CD4-positive, alpha-beta T cell (primary cell): ENCODE measurements around the gene NOS2. TPM values are rescaled to one million over a fixed set of nuclear protein-coding genes. Genes with fewer than 3 reads are reported as not detected.
A peak's percentile ranks its signal among the peaks of the same experiment; 100 is the strongest.
"Not testable (repeated sequence)": the region's sequence is repeated elsewhere in the genome, so short reads cannot be mapped to it uniquely, and the experiment has no call there.

Source experiments
- ATAC-seq: fragments of 200-7000 bp; cut with Tn5 transposase; one replicate; pipeline ENCODE4 v1.10.0; 2022; ENCODE audit warnings: mild to moderate bottlenecking; ENCODE audit not compliant: poor library complexity
- CTCF ChIA-PET: fragments of 350-600 bp; sonication (Branson Sonifier 250); formaldehyde crosslinking; loops from one replicate; lab custom pipeline; 2021; ENCODE audit warnings: antibody characterized with exemption, inconsistent platforms; lab: Charles Lee
- POLR2A ChIA-PET: fragments of 350-600 bp; sonication (Branson Sonifier 250); formaldehyde crosslinking; loops from one replicate; lab custom pipeline; 2021; ENCODE audit warnings: antibody characterized with exemption, inconsistent platforms; lab: Charles Lee
- DNase-seq, 14 experiments: peaks; one replicate each; pipeline ENCODE4 v3.0.0-alpha.2; 2013 to 2020; ENCODE audit warnings: mixed read lengths in 2 of 14
- H3K27ac ChIP-seq, 2 donors: one replicate each; pipeline versions ENCODE4 v1.5.1 to v1.7.0; 2013; ENCODE audit warnings: low read length in 2 of 2, low read depth in 1 of 2, mild to moderate bottlenecking in 1 of 2
- H3K27me3 ChIP-seq, 2 experiments: 1 replicate in 1 of 2; 2 replicates in 1 of 2; pipeline versions ENCODE4 v1.6.1 to v1.7.0; 2013; ENCODE audit warnings: low read length in 2 of 2, control low read depth in 1 of 2, mild to moderate bottlenecking in 1 of 2, moderate library complexity in 1 of 2; ENCODE audit not compliant: insufficient read depth in 2 of 2, control insufficient read depth in 1 of 2
- H3K36me3 ChIP-seq: one replicate; pipeline ENCODE4 v1.6.1; 2013; ENCODE audit warnings: low read length, control low read depth; ENCODE audit not compliant: insufficient read depth
- H3K4me1 ChIP-seq: one replicate; pipeline ENCODE4 v1.6.1; 2013; ENCODE audit warnings: low read length, control low read depth; ENCODE audit not compliant: insufficient read depth
- H3K4me3 ChIP-seq: one replicate; pipeline ENCODE4 v1.5.1; 2013; ENCODE audit warnings: mild to moderate bottlenecking, low read length, moderate library complexity
- H3K9me3 ChIP-seq, 2 experiments: 1 replicate in 1 of 2; 2 replicates in 1 of 2; pipeline versions ENCODE4 v1.6.1 to v1.7.0; 2013; ENCODE audit warnings: low read length in 2 of 2, mild to moderate bottlenecking in 2 of 2, control low read depth in 1 of 2, moderate library complexity in 1 of 2; ENCODE audit not compliant: control insufficient read depth in 1 of 2, insufficient read depth in 1 of 2
- H3K27ac Mint-ChIP-seq: one replicate; pipeline ENCODE4 v1.8.0; 2020; ENCODE audit warnings: mixed read lengths
- H3K27me3 Mint-ChIP-seq: one replicate; pipeline ENCODE4 v1.8.0; 2021; ENCODE audit warnings: mixed read lengths
- H3K36me3 Mint-ChIP-seq: one replicate; pipeline ENCODE4 v1.8.0; 2021; ENCODE audit warnings: low read depth, mixed read lengths
- H3K4me1 Mint-ChIP-seq: one replicate; pipeline ENCODE4 v1.8.0; 2021; ENCODE audit warnings: low read depth, mixed read lengths
- H3K4me3 Mint-ChIP-seq: one replicate; pipeline ENCODE4 v1.8.0; 2020; ENCODE audit warnings: mild to moderate bottlenecking, mixed read lengths
- H3K9me3 Mint-ChIP-seq: one replicate; pipeline ENCODE4 v1.8.0; 2020; ENCODE audit warnings: mixed read lengths
- intact Hi-C, 2 experiments: fragments of 100-400 bp; cut with DNase I in 1 of 2; cut with micrococcal nuclease in 1 of 2; formaldehyde crosslinking; loops; one replicate each; pipeline versions ENCODE4 v1.15.1 to v1.9.0; 2023 to 2025; cut with DNase I, micrococcal nuclease
- polyA plus RNA-seq, 2 donors: library from polyadenylated mRNA; unstranded; fragments of 120-200 nt; gene quantifications; one replicate each; pipeline ENCODE4 v1.2.1, GENCODE V29; 2013
- total RNA-seq, 174 experiments: library from RNA in 2 of 174; stranded (reverse) in 2 of 174; gene quantifications; one replicate each; pipeline ENCODE4 v1.2.3 and lab custom pipeline; 2021 to 2026
- TF ChIP-seq, protein P1 (sequence below): fragments of 200-600 bp; IDR thresholded peaks from one replicate; pipeline ENCODE4 v1.8.0; 2022; ENCODE audit warnings: antibody characterized with exemption, mild to moderate bottlenecking

The NOS2 gene
- total RNA-seq (under 1 TPM in 1 of 2 experiments, not detected in 1; 0.08 TPM), total RNA-seq (lab: John Stamatoyannopoulos, UW) (0 to 0.81 (median 0.08) reads per million in 172 experiments)
- polyA plus RNA-seq (2013, experiment 1 of 2), result 0.05 TPM
- polyA plus RNA-seq (2013, experiment 2 of 2), result 0.24 TPM

DNA sequence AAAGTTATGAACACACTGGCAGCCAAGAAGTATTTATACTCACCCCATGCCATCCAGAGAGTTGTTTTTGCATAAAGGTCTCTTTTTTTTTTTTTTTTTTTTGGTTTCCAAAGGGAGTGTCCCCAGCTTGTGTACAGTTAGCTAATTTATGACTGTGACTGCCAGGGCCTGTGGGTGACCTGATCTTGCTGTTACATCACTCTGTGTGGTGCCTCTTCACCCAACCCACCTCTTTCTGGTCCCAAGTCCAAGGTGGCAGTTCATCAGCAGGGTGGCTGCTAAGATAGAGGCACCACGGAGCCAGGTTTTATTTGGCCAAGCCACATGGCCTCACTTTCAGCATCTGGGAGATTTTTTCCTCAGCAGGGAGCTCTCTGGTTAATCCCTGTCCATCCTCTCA, at the start of gene NOS2:
Gene NOS2, minus strand, starts transcription at position 8 of the 400 bp plus-strand sequence. CDS start 1,720 bp downstream, outside the sequence.
- no peak within 1 kb of the TSS for H3K27ac ChIP-seq
- CTCF ChIA-PET, result interaction anchor here (1.2 kb wide), 1 partner anchor 93 kb away, joined by 4 read pairs; the partner anchor contains the start of gene LYRM9
- H3K4me1 ChIP-seq, result peaks cover 4% of the 10 kb centered on the region
- ATAC-seq (no peak), DNase-seq (no peak)
- H3K9me3 ChIP-seq, result no peaks in the 10 kb centered on the region
- Mint-ChIP-seq H3K4me1 (peaks cover 4% of the 10 kb centered on the region), H3K9me3 (no peaks in the 10 kb centered on the region), H3K27ac (no peak within 1 kb of the TSS), H3K27me3 (peaks cover 27% of the 10 kb centered on the region), H3K4me3 (no peak within 1 kb of the TSS), H3K36me3 (no peaks in the 10 kb centered on the region)
- intact Hi-C loops, result loop anchor here in 1 of 2 experiments (10.0 kb wide), 1 partner anchor 244 kb away; the partner anchor contains the start of gene NLK
- H3K36me3 ChIP-seq, result no peaks in the 10 kb centered on the region
- peaks cover 3 to 8% of the 10 kb centered on the region in 2 experiments for H3K27me3 ChIP-seq
- H3K4me3 ChIP-seq, result no peak within 1 kb of the TSS
- TF ChIP-seq, protein P1, sequence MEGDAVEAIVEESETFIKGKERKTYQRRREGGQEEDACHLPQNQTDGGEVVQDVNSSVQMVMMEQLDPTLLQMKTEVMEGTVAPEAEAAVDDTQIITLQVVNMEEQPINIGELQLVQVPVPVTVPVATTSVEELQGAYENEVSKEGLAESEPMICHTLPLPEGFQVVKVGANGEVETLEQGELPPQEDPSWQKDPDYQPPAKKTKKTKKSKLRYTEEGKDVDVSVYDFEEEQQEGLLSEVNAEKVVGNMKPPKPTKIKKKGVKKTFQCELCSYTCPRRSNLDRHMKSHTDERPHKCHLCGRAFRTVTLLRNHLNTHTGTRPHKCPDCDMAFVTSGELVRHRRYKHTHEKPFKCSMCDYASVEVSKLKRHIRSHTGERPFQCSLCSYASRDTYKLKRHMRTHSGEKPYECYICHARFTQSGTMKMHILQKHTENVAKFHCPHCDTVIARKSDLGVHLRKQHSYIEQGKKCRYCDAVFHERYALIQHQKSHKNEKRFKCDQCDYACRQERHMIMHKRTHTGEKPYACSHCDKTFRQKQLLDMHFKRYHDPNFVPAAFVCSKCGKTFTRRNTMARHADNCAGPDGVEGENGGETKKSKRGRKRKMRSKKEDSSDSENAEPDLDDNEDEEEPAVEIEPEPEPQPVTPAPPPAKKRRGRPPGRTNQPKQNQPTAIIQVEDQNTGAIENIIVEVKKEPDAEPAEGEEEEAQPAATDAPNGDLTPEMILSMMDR, result no peak
- POLR2A ChIA-PET, result no interaction called here

DNA sequence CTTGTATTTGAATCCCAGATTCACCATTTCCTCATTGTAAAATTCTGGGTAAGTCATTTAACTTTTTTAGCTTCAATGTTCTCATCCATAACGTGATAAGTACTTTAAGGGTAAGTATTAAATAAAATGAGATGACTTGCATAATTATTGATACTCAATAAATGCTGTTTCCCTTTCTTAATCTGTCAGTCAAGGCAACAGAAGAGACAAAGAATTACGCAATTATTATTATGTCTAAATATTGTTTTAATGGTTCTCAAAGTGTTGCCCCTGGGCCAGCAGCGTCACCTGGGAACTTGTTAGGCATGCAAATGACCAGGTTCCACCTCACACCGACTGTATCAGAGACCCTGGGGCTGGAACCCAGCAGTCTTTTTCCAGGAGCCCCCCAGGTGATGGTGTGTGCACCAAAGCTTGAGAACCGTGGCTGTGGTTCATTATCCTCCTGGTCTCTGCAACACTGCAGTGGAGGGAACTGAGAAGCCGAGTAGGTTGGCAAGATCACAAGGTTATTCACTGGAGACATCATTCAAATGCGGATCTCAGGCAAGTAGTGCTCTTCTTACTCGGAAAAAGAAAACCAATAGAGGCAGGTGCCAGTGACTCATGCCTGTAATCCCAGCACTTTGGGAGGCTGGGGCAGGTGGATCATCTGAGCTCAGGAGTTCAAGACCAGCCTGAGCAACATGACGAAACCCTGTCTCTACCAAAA, 49.3 kb upstream of the NOS2 start:
- no peak overlapping the region for H3K4me3 Mint-ChIP-seq
- peaks cover 11% of the 10 kb centered on the region for H3K4me1 ChIP-seq
- POLR2A ChIA-PET, result no interaction called here
- H3K27me3 Mint-ChIP-seq, result no peaks in the 10 kb centered on the region
- H3K4me3 ChIP-seq, result no peak overlapping the region
- H3K36me3 ChIP-seq, result no peaks in the 10 kb centered on the region
- DNase-seq (no peak), ATAC-seq (no peak)
- TF ChIP-seq, protein P1, result no peak
- H3K4me1 Mint-ChIP-seq, result peaks cover 14% of the 10 kb centered on the region
- no peaks in the 10 kb centered on the region for H3K27me3 ChIP-seq
- no peak overlapping the region for H3K27ac Mint-ChIP-seq
- no peak overlapping the region for H3K27ac ChIP-seq
- no peaks in the 10 kb centered on the region for H3K36me3 Mint-ChIP-seq
- intact Hi-C loops, result no loop called here
- H3K9me3 ChIP-seq, result peaks cover 0 to 3% of the 10 kb centered on the region in 2 experiments
- CTCF ChIA-PET, result no interaction called here
- H3K9me3 Mint-ChIP-seq, result no peaks in the 10 kb centered on the region

DNA sequence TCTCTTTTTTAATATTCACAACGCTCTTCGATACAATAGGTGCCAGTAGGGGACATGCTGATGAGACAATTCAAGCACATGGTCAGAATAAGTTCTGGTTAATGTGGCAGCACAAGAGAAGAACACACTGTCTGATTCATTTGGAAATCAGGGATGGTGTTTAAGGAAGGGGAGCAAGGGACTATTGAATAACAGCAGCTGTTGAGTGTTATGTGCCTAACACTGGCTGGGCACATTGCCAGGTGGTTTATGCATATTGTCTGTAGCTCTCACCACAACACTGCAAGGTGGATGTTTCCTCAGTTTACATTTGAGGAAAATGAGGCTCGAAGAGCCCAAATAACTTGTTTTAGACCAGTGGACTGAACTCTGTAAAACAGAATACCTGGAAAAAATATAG, 48.6 kb upstream of the NOS2 start:
- TF ChIP-seq, protein P1, result no peak
- peaks cover 0 to 3% of the 10 kb centered on the region in 2 experiments for H3K9me3 ChIP-seq
- no peaks in the 10 kb centered on the region for H3K27me3 ChIP-seq
- peaks cover 11% of the 10 kb centered on the region for H3K4me1 ChIP-seq
- H3K27me3 Mint-ChIP-seq, result no peaks in the 10 kb centered on the region
- ATAC-seq (no peak), DNase-seq (no peak)
- H3K4me1 Mint-ChIP-seq, result peaks cover 14% of the 10 kb centered on the region
- no peak overlapping the region for H3K27ac Mint-ChIP-seq
- no peaks in the 10 kb centered on the region for H3K36me3 Mint-ChIP-seq
- CTCF ChIA-PET, result no interaction called here
- intact Hi-C loops, result no loop called here
- no peak overlapping the region for H3K4me3 ChIP-seq
- H3K4me3 Mint-ChIP-seq, result no peak overlapping the region
- H3K36me3 ChIP-seq, result no peaks in the 10 kb centered on the region
- POLR2A ChIA-PET, result no interaction called here
- H3K27ac ChIP-seq, result no peak overlapping the region
- no peaks in the 10 kb centered on the region for H3K9me3 Mint-ChIP-seq

DNA sequence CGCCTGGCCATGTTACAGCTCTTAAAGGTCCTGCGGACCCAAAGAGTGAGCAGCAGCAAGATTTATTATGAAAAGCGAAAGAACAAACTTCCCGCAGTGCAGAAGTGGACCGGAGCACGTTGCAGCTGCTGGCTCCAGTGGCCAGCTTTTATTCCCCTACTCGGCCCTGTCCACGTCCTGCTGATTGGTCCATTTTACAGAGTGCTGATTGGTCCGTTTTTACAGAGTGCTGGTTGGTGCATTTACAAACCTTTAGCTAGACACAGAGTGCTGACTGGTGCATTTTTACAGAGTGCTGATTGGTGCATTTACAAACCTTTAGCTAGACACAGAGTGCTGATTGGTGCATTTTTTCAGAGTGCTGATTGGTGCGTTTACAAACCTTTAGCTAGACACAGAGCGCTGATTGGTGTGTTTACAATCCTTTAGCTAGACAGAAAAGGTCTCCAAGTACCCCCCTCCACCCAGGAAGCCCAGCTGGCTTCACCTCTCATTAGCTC, 46.5 kb upstream of the NOS2 start:
- H3K36me3 ChIP-seq, H3K36me3 Mint-ChIP-seq, H3K27me3 ChIP-seq, H3K9me3 ChIP-seq, CTCF ChIA-PET, H3K27me3 Mint-ChIP-seq, H3K27ac ChIP-seq, intact Hi-C loops, DNase-seq, ATAC-seq, H3K9me3 Mint-ChIP-seq: not testable (repeated sequence)
- POLR2A ChIA-PET, result interaction anchor here (0.5 to 1.7 kb wide), 4 partner anchors 32 to 46 kb away, joined by 3 to 11 read pairs (median 4); partner anchors contain the start of gene LYRM9
- Mint-ChIP-seq H3K27ac (peak overlapping the region; percentile 71), H3K4me1 (peaks cover 14% of the 10 kb centered on the region), H3K4me3 (peak overlapping the region; percentile 69)
- H3K4me3 ChIP-seq, result peak overlapping the region; percentile 37
- H3K4me1 ChIP-seq, result peaks cover 11% of the 10 kb centered on the region
